Cardiac muscle cell (in vitro differentiated cells and primary cell): ENCODE measurements around the gene LEF1. TPM values are rescaled to one million over a fixed set of nuclear protein-coding genes. Genes with fewer than 3 reads are reported as not detected.

ENCODE experiments used
- DNase-seq, 2 donors: peaks; one replicate each; pipeline versions ENCODE4 v3.0.0 to v3.0.0-alpha.2; 2010 to 2017; ENCODE audit warnings: low read depth in 1 of 2, low spot score in 1 of 2
- H3K27ac ChIP-seq: fragments of 200-600 bp; sonication (generic); 2 replicates; pipeline ENCODE4 v1.5.1; 2016
- H3K27me3 ChIP-seq: fragments of 200-600 bp; sonication (generic); 2 replicates; pipeline ENCODE4 v1.6.0; 2016; ENCODE audit warnings: control low read depth
- H3K36me3 ChIP-seq: fragments of 200-600 bp; sonication (generic); 2 replicates; pipeline ENCODE4 v1.5.1; 2016; ENCODE audit warnings: control low read depth
- H3K4me1 ChIP-seq: fragments of 200-600 bp; sonication (generic); 2 replicates; pipeline ENCODE4 v1.8.1; 2017; ENCODE audit warnings: low read depth, mild to moderate bottlenecking, mixed run types
- H3K4me3 ChIP-seq: fragments of 200-600 bp; sonication (generic); 2 replicates; pipeline ENCODE4 v1.5.1; 2016; ENCODE audit warnings: mild to moderate bottlenecking
- H3K9me3 ChIP-seq: fragments of 200-600 bp; sonication (generic); 2 replicates; pipeline ENCODE4 v1.5.1; 2017; ENCODE audit warnings: low read depth, mild to moderate bottlenecking, control low read depth
- CTCF ChIP-seq: IDR thresholded peaks from 2 replicates; pipeline ENCODE4 v1.5.1; 2012; ENCODE audit warnings: low read depth, mild to moderate bottlenecking, low read length
- polyA plus RNA-seq: library from polyadenylated mRNA; unstranded; fragments of >200 nt; fragmentation: Nextera tagmentation; extraction: Ambion mirVana; gene quantifications from 2 replicates; pipeline ENCODE4 v1.2.1, GENCODE V29; 2016
- total RNA-seq: library from RNA; depleted of rRNA; stranded (reverse); fragments of >200 nt; gene quantifications from 2 replicates; pipeline ENCODE4 v1.2.3, GENCODE V29; 2016

The LEF1 gene
- total and polyA plus RNA-seq, 2 experiments from 2014 or later = 69.1 to 70.3 TPM

DNA sequence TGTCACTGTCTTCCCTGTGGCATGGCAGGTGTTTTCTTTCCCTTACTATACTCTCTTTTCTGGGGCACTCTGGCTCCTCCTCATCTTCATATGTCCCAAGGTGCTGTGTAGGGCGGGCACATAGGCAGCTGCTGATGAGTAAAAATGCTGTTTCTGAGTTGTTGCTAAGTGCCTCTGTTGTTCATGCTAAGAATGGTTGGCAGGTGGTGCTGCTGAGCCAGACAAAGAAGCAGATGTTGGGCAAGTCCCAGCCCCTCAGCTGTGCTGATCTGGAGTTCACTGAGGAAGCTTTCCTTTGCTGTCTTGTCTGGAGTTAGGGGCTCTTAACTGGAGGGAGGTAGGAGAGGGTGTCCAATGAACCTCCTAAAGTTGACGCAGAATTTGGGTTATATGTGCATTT lies 138.4 kb downstream of the LEF1 start:
- H3K9me3 ChIP-seq = no peaks in the 10 kb centered on the region
- peaks cover 6% of the 10 kb centered on the region for H3K36me3 ChIP-seq
- H3K27ac ChIP-seq = no peak overlapping the region
- H3K4me3 ChIP-seq = no peak overlapping the region
- peak; percentile 60 to 77 for DNase-seq
- peak; percentile 66 for TF ChIP-seq CTCF
- no peaks in the 10 kb centered on the region for H3K27me3 ChIP-seq
- peaks cover 7% of the 10 kb centered on the region for H3K4me1 ChIP-seq

- peaks cover 12% of the 10 kb centered on the region for H3K36me3 ChIP-seq
- H3K27me3 ChIP-seq = no peaks in the 10 kb centered on the region
- DNase-seq = no peak
- TF ChIP-seq CTCF = no peak
- no peak overlapping the region for H3K4me3 ChIP-seq
- no peaks in the 10 kb centered on the region for H3K9me3 ChIP-seq
- no peak overlapping the region for H3K27ac ChIP-seq
- H3K4me1 ChIP-seq = peaks cover 7% of the 10 kb centered on the region
Observed at GRCh38 chr4:108029731-108030130, 139.0 kb downstream of the LEF1 start.

GRCh38 chr4:108029016-108029720 lies 139.6 kb downstream of the LEF1 start:
- peaks cover 7% of the 10 kb centered on the region for H3K4me1 ChIP-seq
- H3K36me3 ChIP-seq = peaks cover 18% of the 10 kb centered on the region
- no peak for DNase-seq
- no peaks in the 10 kb centered on the region for H3K9me3 ChIP-seq
- TF ChIP-seq CTCF = no peak
- no peaks in the 10 kb centered on the region for H3K27me3 ChIP-seq
- H3K4me3 ChIP-seq = no peak overlapping the region
- no peak overlapping the region for H3K27ac ChIP-seq

GRCh38 chr4:108024878-108025165 lies 143.9 kb downstream of the LEF1 start:
- Histone ChIP-seq H3K4me1 (no peaks in the 10 kb centered on the region), H3K4me3 (no peak overlapping the region), H3K27ac (no peak overlapping the region), H3K36me3 (peaks cover 32% of the 10 kb centered on the region), H3K9me3 (no peaks in the 10 kb centered on the region), H3K27me3 (no peaks in the 10 kb centered on the region)
- no peak for TF ChIP-seq CTCF
- DNase-seq = no peak

- DNase-seq = no peak
- Histone ChIP-seq H3K27me3 (no peaks in the 10 kb centered on the region), H3K4me1 (no peaks in the 10 kb centered on the region), H3K27ac (no peak overlapping the region), H3K4me3 (no peak overlapping the region), H3K36me3 (peaks cover 35% of the 10 kb centered on the region), H3K9me3 (no peaks in the 10 kb centered on the region)
- TF ChIP-seq CTCF = no peak
Observed at GRCh38 chr4:108024085-108024877, 144.5 kb downstream of the LEF1 start.
